NCI-H2107 treated with DMSO at 0.1 percent for 48 hours (cell line): ENCODE measurements around the gene RAPGEF1.
"Not testable (repeated sequence)": the region's sequence is repeated elsewhere in the genome, so short reads cannot be mapped to it uniquely, and the experiment has no call there.

Source experiments
- DNase-seq: peaks from one replicate; lab custom pipeline; 2025; ENCODE audit not compliant: unreplicated experiment; lab: John Stamatoyannopoulos, UW

Gene RAPGEF1

DNA sequence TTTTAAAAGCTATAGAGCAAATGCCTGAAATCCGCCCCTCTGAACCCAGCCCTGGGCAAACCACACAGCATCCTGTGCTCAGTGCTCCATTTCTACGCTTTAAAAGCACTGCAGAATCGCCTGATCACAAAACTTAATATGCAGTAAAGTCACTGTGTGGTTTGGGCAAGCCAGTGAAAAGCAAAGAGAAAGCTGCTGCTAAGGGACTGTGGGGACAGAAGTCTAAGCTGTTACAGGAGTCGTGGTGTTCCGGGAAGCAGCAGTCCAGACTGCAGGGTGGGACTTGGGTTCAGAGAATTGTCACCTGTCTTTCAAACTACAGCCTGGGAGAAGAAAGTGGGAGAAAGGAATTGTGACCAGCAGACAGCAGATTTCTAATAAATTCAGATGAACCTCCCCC, 8.2 kb downstream of the RAPGEF1 start:
- no peak for DNase-seq

- DNase-seq: no peak
Measured at GRCh38 chr9:131731237-131731636, 8.6 kb downstream of the RAPGEF1 start.

GRCh38 chr9:131728961-131729360, 10.9 kb downstream of the RAPGEF1 start:
- DNase-seq: no peak

DNA sequence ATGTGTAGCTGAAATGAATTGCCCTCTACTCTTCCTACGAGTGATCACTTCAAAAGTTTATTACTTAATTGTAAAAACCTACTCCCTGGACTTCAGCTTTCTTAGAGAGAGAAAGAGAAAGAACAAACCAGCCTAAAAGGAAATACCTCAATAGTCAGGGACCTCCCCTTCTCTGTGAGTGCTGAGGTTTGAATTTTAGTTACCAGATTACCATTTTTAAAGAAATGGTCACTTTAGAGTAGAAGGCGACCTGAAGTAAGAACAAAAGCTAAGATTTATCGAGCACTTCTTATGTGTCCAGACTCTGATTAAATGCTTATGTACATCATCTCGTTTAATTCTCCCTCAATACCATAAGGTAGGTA, 11.3 kb downstream of the RAPGEF1 start:
- DNase-seq: no peak

DNA sequence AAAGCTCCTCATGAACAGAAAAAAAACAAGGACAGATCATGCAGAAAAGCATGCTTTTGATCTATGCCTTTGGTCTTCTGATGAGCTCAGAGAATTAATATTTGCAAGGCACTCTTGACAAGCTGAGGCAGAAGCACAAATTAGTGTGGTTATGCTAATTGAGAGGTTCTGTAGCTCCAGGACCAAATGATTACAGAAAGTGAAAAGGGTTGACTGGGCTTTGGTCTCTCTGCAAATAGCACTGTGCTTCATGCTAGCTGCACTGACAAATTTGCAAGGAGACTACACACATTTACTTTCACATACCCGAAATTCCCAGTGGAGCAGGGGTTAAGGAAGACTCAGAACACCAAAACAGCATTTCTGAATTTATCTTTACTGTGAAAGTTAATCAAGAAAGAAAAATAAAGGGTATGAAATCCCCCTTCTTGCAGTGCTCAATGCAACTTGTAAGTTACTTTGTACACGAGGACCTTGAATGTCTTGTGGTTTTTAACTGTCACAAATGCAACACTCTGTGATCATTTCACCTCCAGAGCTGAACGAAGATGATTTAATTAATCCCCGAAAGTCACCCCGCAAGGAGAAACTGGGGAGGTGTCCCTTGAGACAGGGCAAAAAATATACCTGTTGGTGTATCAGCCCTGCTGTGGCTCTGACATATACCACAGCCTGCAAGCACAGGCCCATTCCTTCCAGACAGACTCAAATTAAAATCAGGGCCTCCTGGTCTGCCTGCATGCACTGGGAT, 11.9 kb downstream of the RAPGEF1 start:
- no peak for DNase-seq

DNA sequence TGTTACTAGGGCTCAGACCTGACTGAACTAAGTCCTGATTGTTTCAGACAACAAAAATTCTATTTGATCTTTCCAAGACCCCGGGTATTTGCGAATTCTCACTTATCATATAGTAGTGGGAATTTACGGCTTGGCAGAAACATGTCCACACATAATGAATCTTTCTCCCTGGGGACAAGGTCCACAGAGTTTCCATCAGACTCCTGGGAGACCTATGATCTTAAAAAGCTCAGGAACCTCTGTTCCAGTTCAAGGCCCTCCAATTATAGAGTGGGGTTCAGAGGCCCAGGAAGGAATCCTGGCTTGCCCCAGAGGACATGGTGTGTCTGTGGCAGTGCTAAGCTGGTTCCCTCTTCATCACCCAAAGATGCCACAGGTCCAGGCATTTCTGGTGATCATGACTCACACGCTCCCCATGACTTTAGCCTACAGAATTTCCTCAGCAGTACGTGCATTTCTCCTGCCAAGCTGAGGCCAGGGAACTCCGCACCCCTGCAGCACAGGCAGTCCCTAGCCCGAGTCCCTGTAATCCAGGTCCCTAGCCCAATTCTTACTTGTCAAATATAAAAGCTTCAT, 12.6 kb downstream of the RAPGEF1 start:
- no peak for DNase-seq

- DNase-seq: no peak
Measured at GRCh38 chr9:131724683-131725082, 15.2 kb downstream of the RAPGEF1 start.

DNA sequence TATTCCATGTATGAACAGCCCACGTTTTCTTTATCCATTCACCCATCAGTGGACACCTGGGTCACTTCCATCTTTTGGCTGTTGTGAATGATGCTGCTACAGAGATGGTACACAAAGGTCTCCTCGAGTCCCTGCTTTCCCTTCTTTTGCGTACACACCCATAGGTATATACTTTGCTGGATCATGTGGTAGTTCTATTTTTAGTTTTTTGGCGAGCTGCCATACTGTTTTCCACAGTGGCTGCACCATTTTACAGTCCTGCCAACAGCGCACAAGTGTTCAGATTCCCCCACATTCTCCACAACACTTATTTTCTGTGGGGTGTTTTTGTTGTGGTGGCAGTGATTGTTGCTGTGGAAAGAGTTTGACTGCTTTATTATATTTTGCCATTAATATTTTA, 16.2 kb downstream of the RAPGEF1 start:
- no peak for DNase-seq

DNA sequence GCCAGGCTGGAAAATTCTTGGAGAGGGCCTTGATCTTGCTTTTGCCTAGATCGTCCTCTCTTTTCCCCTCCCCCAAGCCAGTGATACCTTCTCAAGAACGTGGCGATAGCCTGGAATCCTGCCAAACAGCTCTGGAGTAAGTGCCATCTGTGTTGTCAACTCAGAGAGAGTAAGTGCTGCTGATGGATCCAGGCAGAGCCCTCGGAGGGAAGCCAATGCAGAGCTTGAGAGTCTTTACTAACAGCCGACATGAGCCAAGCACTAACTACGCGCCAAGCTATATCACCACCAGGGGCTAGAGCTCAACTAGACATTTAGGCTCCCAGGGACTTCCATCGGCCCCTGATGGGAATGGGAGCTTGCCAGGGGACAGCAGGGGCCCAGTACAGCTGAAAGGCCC, 17.6 kb downstream of the RAPGEF1 start:
- DNase-seq: no peak

GRCh38 chr9:131721076-131721475, 18.8 kb downstream of the RAPGEF1 start:
- DNase-seq: no peak

GRCh38 chr9:131720330-131720729, 19.5 kb downstream of the RAPGEF1 start:
- DNase-seq: no peak

DNA sequence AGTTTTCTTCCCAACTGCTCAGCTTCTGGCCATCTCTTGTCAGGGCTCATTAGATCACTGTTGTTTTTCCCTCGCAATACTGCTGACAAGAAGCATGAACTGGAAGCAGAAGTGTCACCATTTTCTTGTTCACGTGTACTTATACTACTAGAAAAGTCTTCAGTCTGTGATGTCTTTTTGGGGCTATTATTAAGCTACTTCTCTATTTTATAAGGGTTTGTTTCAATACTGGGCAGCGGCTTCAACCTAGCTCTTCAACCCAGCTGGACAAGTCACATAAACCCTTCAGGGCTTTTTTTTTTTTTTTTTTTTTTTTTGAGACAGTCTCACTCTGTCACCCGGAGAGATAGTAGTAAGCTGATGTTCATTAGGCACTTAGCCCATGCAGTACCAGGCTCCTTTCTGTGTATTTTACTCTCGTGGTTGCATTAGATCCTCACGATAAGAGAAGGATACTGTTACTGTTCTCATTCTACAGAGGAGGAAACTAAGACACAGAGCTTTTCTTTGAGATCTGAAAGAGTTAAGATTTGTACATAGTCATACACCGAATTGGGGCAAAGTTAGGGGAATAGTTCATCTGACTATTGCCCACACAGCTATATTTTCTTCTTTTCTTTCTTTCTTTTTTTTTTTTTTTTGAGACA, 20.5 kb downstream of the RAPGEF1 start:
- DNase-seq: no peak

- no peak for DNase-seq
Measured at GRCh38 chr9:131717719-131718460, 22.0 kb downstream of the RAPGEF1 start.

DNA sequence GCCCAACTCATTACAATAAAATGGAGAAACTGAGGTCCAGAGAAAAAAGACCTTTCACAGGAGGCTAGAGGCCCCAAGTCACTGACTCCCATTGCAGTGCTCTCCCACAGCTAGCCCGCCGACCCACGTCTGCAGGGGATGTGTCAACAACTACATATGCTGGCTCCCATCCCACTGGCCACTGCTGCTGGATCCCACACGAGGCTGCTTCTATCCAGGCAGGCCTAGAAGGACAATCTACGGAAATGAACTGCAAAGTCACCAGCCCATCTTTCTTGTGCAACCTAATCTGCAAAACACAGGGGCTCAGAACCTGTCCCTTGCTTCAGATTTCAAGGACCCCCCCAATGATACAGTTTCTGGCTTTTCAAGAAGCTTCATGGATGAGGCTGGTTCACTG, 24.0 kb downstream of the RAPGEF1 start:
- no peak for DNase-seq

DNA sequence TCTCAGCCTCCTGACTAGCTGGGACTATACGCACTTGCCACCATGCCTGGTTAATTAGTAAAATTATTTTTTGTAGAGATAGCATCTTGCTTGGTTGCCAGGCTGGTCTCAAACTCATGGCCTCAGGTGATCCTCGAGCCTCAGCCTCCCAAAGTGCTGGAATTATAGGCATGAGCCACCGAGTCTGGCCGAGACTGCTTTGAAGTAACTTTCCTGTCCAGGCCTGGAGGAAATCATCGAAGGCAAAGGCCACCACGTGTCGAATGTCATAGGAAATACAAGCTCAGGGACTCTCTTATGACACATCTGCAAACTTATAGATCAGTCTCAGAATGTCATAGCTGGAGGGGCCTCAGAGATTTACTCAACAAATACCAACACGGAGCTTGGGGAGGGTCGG, 25.1 kb downstream of the RAPGEF1 start:
- no peak for DNase-seq

DNA sequence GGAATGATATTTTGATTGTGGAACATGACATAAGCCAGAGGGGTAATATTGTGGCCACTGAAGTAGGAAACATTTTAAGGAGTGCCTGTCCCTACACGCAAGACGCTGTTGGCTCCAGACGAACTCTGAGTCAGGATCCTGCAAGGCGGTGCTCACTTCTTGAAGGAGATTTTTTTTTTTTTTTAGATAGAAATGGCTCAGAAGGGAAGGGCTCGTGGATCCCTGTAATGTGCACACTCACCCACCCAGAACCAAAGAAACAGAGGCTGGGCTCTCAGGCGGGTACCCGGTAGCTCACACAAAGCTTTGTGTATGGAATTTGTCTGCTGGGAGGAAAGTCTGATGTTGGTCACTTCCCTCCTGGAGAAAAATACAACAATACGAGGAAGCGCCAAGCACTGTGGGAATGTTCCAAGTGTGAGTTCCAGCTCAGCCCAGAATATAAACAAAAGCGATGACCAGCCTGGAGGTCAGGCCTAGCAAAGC, 25.7 kb downstream of the RAPGEF1 start:
- DNase-seq: no peak

- no peak for DNase-seq
Measured at GRCh38 chr9:131713016-131713415, 26.9 kb downstream of the RAPGEF1 start.

GRCh38 chr9:131712151-131712716, 27.6 kb downstream of the RAPGEF1 start:
- no peak for DNase-seq

DNA sequence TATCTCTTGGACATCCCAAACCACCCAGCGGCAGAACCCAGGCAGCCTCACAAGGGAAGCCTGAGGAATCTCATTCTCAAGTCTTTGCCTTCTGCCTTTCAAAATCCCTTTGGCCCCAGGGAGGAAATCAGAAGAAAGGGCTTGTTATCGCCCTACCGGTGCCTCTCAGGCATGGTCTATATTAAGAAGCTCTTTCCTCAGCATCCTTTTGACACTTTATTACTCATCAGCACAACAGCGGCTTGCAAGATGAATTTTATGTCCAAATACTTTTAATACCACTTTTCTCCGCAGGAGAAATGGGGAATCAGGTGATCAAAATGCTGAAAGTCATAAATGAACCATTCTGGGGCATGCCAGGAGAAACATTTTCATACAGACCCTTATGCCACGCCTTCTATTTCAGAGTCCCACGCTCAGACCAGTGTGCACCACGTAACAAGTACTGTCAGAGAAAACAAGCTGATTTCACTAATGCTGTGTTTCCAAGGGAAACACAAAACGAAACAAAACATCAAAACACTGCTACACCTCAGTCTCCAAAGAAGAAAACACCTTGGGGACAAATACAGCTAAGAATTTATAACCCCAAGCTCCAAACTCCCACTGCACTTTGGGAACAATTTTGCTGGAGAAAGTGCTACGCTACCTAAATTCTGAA, 30.0 kb downstream of the RAPGEF1 start:
- DNase-seq: no peak

- DNase-seq: not testable (repeated sequence)
Measured at GRCh38 chr9:131709010-131709770, 30.7 kb downstream of the RAPGEF1 start.
